H9 (cell line): ENCODE data around the gene MRPL23. TPM values are rescaled to one million over a fixed set of nuclear protein-coding genes. Genes with fewer than 3 reads are reported as not detected.

Experiments used
- DNase-seq: peaks from one replicate; pipeline ENCODE4 v3.0.0-alpha.2; 2017
- H2AFZ ChIP-seq: one replicate; pipeline ENCODE4 v1.6.1; 2013; ENCODE audit warnings: mild to moderate bottlenecking, low read length, control low read depth, moderate library complexity
- H2AK5ac ChIP-seq: 2 replicates; pipeline ENCODE4 v1.6.1; 2013; ENCODE audit warnings: low read length, control low read depth, mixed read lengths; ENCODE audit not compliant: insufficient read length
- H2BK120ac ChIP-seq: one replicate; pipeline ENCODE4 v1.6.1; 2013; ENCODE audit warnings: low read depth, mild to moderate bottlenecking, low read length, control low read depth, inconsistent platforms; ENCODE audit not compliant: poor library complexity, severe bottlenecking
- H2BK12ac ChIP-seq: 2 replicates; pipeline ENCODE4 v1.6.1; 2013; ENCODE audit warnings: low read length, control low read depth, mixed read lengths, low read depth; ENCODE audit not compliant: insufficient read length
- H2BK15ac ChIP-seq: 2 replicates; pipeline ENCODE4 v1.6.1; 2013; ENCODE audit warnings: low read depth, low read length, control low read depth
- H2BK20ac ChIP-seq: one replicate; pipeline ENCODE4 v1.6.1; 2013; ENCODE audit warnings: low read depth, mild to moderate bottlenecking, low read length, control low read depth, inconsistent platforms; ENCODE audit not compliant: poor library complexity, severe bottlenecking
- H2BK5ac ChIP-seq: 2 replicates; pipeline ENCODE4 v1.6.1; 2013; ENCODE audit warnings: low read length, control low read depth, mixed read lengths; ENCODE audit not compliant: insufficient read length
- H3K14ac ChIP-seq: 2 replicates; pipeline ENCODE4 v1.6.1; 2013; ENCODE audit warnings: low read length, control low read depth; ENCODE audit not compliant: insufficient read depth
- H3K18ac ChIP-seq: 2 replicates; pipeline ENCODE4 v1.6.1; 2013; ENCODE audit warnings: low read depth, mild to moderate bottlenecking, mixed read lengths, low read length, control low read depth; ENCODE audit not compliant: insufficient read length
- H3K23ac ChIP-seq: 2 replicates; pipeline ENCODE4 v1.6.1; 2013; ENCODE audit warnings: low read length, control low read depth, mixed read lengths, low read depth; ENCODE audit not compliant: insufficient read length
- H3K23me2 ChIP-seq: 2 replicates; pipeline ENCODE4 v1.6.1; 2013; ENCODE audit warnings: low read depth, mild to moderate bottlenecking, mixed read lengths, low read length, control low read depth; ENCODE audit not compliant: insufficient read length, poor library complexity, severe bottlenecking
- H3K27ac ChIP-seq: 2 replicates; pipeline ENCODE4 v1.5.1; 2013; ENCODE audit warnings: low read length, control low read depth, mixed read lengths, low read depth; ENCODE audit not compliant: insufficient read length
- H3K27me3 ChIP-seq: 2 replicates; pipeline ENCODE4 v1.6.1; 2013; ENCODE audit warnings: low read length, control low read depth, inconsistent platforms; ENCODE audit not compliant: insufficient read depth
- H3K4ac ChIP-seq: 2 replicates; pipeline ENCODE4 v1.6.1; 2013; ENCODE audit warnings: low read depth, mild to moderate bottlenecking, control low read depth, inconsistent platforms, low read length, moderate library complexity
- H3K4me1 ChIP-seq: 2 replicates; pipeline ENCODE4 v1.6.1; 2013; ENCODE audit warnings: low read length, control low read depth, inconsistent platforms; ENCODE audit not compliant: insufficient read depth
- H3K4me2 ChIP-seq: 2 replicates; pipeline ENCODE4 v1.6.1; 2013; ENCODE audit warnings: low read length, control low read depth, mixed read lengths; ENCODE audit not compliant: insufficient read length, insufficient read depth
- H3K56ac ChIP-seq: 2 replicates; pipeline ENCODE4 v1.6.1; 2013; ENCODE audit warnings: low read depth, mild to moderate bottlenecking, mixed read lengths, low read length, control low read depth; ENCODE audit not compliant: insufficient read length
- H3K79me1 ChIP-seq: 2 replicates; pipeline ENCODE4 v1.6.1; 2013; ENCODE audit warnings: low read depth, mild to moderate bottlenecking, moderate library complexity, low read length, control low read depth, inconsistent platforms; ENCODE audit not compliant: insufficient read depth, poor library complexity, severe bottlenecking
- H3K79me2 ChIP-seq: 2 replicates; pipeline ENCODE4 v1.6.1; 2013; ENCODE audit warnings: low read length, control low read depth, inconsistent platforms; ENCODE audit not compliant: insufficient read depth
- H3K9ac ChIP-seq: 2 replicates; pipeline ENCODE4 v1.6.1; 2013; ENCODE audit warnings: low read length, control low read depth, mixed read lengths; ENCODE audit not compliant: insufficient read length; ENCODE audit errors: extremely low read depth
- H3K9me3 ChIP-seq: one replicate; pipeline ENCODE4 v1.6.1; 2013; ENCODE audit warnings: low read depth, low read length, inconsistent platforms; ENCODE audit not compliant: control insufficient read depth
- H3T11ph ChIP-seq: one replicate; pipeline ENCODE4 v1.6.1; 2013; ENCODE audit warnings: mild to moderate bottlenecking, low read length, control low read depth, inconsistent platforms
- H4K20me1 ChIP-seq: one replicate; pipeline ENCODE4 v1.6.1; 2013; ENCODE audit not compliant: control insufficient read depth, insufficient read length, insufficient read depth
- H4K5ac ChIP-seq: 2 replicates; pipeline ENCODE4 v1.6.1; 2013; ENCODE audit warnings: low read depth, mild to moderate bottlenecking, mixed read lengths, low read length, control low read depth; ENCODE audit not compliant: insufficient read length
- H4K8ac ChIP-seq: replicated peaks from 2 replicates; pipeline ENCODE4 v1.6.1; 2013; ENCODE audit warnings: low read length, control low read depth, mixed read lengths, low read depth; ENCODE audit not compliant: insufficient read length
- H4K91ac ChIP-seq: 2 replicates; pipeline ENCODE4 v1.6.1; 2013; ENCODE audit warnings: low read depth, mild to moderate bottlenecking, moderate library complexity, mixed read lengths, low read length, control low read depth; ENCODE audit not compliant: insufficient read length
- H3K27ac Mint-ChIP-seq, 3 experiments: 2 replicates in 2 of 3; 3 replicates in 1 of 3; pipeline ENCODE4 v1.8.0; 2020 to 2021; ENCODE audit warnings: mixed read lengths in 3 of 3, mild to moderate bottlenecking in 1 of 3, moderate library complexity in 1 of 3
- H3K27me3 Mint-ChIP-seq: 2 replicates; pipeline ENCODE4 v1.8.0; 2021; ENCODE audit warnings: low read depth, mild to moderate bottlenecking, moderate library complexity, mixed read lengths
- H3K36me3 Mint-ChIP-seq, 3 experiments: 2 replicates in 2 of 3; 3 replicates in 1 of 3; pipeline ENCODE4 v1.8.0; 2020 to 2021; ENCODE audit warnings: low read depth in 3 of 3, mixed read lengths in 3 of 3; ENCODE audit not compliant: insufficient read depth in 1 of 3
- H3K4me1 Mint-ChIP-seq, 2 experiments: 2 replicates each; pipeline ENCODE4 v1.8.0; 2020; ENCODE audit warnings: mixed read lengths in 2 of 2
- H3K4me3 Mint-ChIP-seq, 2 experiments: 2 replicates in 1 of 2; 3 replicates in 1 of 2; pipeline ENCODE4 v1.8.0; 2020 to 2021; ENCODE audit warnings: mild to moderate bottlenecking in 2 of 2, mixed read lengths in 2 of 2, moderate library complexity in 1 of 2
- H3K9me3 Mint-ChIP-seq, 2 experiments: 2 replicates in 1 of 2; 3 replicates in 1 of 2; pipeline ENCODE4 v1.8.0; 2020; ENCODE audit warnings: mild to moderate bottlenecking in 2 of 2, mixed read lengths in 2 of 2, moderate library complexity in 1 of 2
- WGBS: extraction: QIAGEN DNeasy Blood & Tissue Kit; methylation state at CpG from one replicate; pipeline ENCODE4 v1.1.7; 2013; ENCODE audit warnings: missing lambda C conversion rate, low lambda C conversion rate, mixed read lengths; ENCODE audit not compliant: insufficient read length; ENCODE audit errors: extremely low coverage; 5-methylcytosine and 5-hydroxymethylcytosine counted together
- total RNA-seq: library from RNA; stranded (reverse); gene quantifications from 2 replicates; pipeline ENCODE4 v1.2.1, GENCODE V29; 2021
- TF ChIP-seq, protein P1 (sequence below): fragments of 200-600 bp; sonication (generic); conservative IDR thresholded peaks from 3 replicates; pipeline ENCODE4 v1.8.0; 2021; ENCODE audit warnings: antibody characterized with exemption, mild to moderate bottlenecking

MRPL23 gene
- total RNA-seq, 1 experiment from 2014 or later, result 67.3 TPM

DNA sequence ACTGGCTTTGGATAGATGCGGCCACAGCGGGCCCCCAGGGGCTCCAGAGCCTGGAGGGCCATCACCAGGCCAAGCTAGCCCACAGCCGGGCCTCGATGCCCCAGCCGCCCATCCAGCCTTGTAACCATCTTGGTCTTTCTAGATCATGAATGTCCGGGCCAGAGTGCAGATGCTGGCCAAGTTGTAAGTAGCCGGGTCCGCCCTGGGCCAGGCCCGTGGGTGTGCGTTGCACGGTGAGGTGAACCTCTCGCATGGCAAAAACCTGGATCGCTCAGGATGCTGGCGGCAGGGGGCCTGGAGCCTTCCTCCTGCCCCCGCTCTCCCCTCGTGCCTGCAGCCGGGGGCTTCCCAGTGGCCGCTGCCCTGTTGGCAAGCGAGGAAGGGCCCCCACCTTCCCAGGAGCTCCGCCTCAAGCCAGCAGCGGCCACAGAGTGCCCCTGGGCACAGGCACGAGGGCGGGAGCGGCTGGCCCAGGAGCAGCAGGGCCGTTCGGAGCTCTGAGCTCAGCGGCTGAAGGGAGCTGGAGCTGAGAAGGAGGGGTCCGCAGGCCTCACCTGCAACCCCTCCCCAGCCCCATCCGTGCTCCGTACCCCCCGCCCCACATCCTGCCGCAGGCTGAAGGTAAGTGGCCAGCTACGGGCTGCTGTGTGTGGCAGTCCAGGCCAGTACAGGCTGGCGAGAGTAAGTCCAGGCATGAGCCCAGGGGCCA, 10.9 kb upstream of the MRPL23 start:
- H3K4me1 ChIP-seq, result no peaks in the 10 kb centered on the region
- no peaks in the 10 kb centered on the region for H3K36me3 Mint-ChIP-seq
- H3K14ac ChIP-seq, result no peak overlapping the region; the same call in 1 of the 2 replicates
- H3K27me3 Mint-ChIP-seq, result peaks cover 25% of the 10 kb centered on the region
- no peak overlapping the region for H3K27ac Mint-ChIP-seq
- peaks cover 3% of the 10 kb centered on the region for H3K23me2 ChIP-seq
- H3T11ph ChIP-seq, result no peak overlapping the region
- H3K27ac ChIP-seq, result no peak overlapping the region
- H3K4me1 Mint-ChIP-seq, result peaks cover 0 to 9% of the 10 kb centered on the region in 2 experiments; a peak in 2 of 4 replicates
- no peak overlapping the region for H4K5ac ChIP-seq
- no peak overlapping the region for H3K23ac ChIP-seq
- H3K56ac ChIP-seq, result no peak overlapping the region
- no CpG with 5 or more reads among the region's 34 CpGs for WGBS
- H2BK15ac ChIP-seq, result no peak overlapping the region
- no peak overlapping the region for H3K18ac ChIP-seq
- no peak for DNase-seq
- H3K27me3 ChIP-seq, result no peaks in the 10 kb centered on the region
- no peaks in the 10 kb centered on the region; a peak in 1 of 5 replicates for H3K9me3 Mint-ChIP-seq
- H3K79me1 ChIP-seq, result no peaks in the 10 kb centered on the region
- H2BK120ac ChIP-seq, result no peak overlapping the region
- no peak overlapping the region for H3K9ac ChIP-seq
- no peaks in the 10 kb centered on the region for H4K20me1 ChIP-seq
- H3K4ac ChIP-seq, result no peak overlapping the region
- no peak overlapping the region for H2AFZ ChIP-seq
- no peak overlapping the region for H2BK12ac ChIP-seq
- no peak overlapping the region for H2BK5ac ChIP-seq
- no peak overlapping the region for H2AK5ac ChIP-seq
- H3K9me3 ChIP-seq, result no peaks in the 10 kb centered on the region
- TF ChIP-seq, protein P1, sequence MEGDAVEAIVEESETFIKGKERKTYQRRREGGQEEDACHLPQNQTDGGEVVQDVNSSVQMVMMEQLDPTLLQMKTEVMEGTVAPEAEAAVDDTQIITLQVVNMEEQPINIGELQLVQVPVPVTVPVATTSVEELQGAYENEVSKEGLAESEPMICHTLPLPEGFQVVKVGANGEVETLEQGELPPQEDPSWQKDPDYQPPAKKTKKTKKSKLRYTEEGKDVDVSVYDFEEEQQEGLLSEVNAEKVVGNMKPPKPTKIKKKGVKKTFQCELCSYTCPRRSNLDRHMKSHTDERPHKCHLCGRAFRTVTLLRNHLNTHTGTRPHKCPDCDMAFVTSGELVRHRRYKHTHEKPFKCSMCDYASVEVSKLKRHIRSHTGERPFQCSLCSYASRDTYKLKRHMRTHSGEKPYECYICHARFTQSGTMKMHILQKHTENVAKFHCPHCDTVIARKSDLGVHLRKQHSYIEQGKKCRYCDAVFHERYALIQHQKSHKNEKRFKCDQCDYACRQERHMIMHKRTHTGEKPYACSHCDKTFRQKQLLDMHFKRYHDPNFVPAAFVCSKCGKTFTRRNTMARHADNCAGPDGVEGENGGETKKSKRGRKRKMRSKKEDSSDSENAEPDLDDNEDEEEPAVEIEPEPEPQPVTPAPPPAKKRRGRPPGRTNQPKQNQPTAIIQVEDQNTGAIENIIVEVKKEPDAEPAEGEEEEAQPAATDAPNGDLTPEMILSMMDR, result no peak
- no peak overlapping the region for H4K8ac ChIP-seq
- no peak overlapping the region for H2BK20ac ChIP-seq
- no peak overlapping the region for H4K91ac ChIP-seq
- H3K4me2 ChIP-seq, result no peak overlapping the region
- no peaks in the 10 kb centered on the region for H3K79me2 ChIP-seq
- H3K4me3 Mint-ChIP-seq, result no peak overlapping the region
